HG03095 (cell line): ENCODE measurements around the gene PIK3C2G.
"Not testable (repeated sequence)": the region's sequence is repeated elsewhere in the genome, so short reads cannot be mapped to it uniquely, and the experiment has no call there.

Experiments
- ATAC-seq: cut with Tn5 transposase; IDR thresholded peaks from one replicate; pipeline ENCODE4 v1.9.1; 2021; ENCODE audit warnings: moderate library complexity; ENCODE audit not compliant: unreplicated experiment

PIK3C2G gene

GRCh38 chr12:18629916-18630315 is 368.6 kb downstream of the PIK3C2G start:
- ATAC-seq = no peak

- ATAC-seq = no peak
Measured at GRCh38 chr12:18631339-18631738, 370.0 kb downstream of the PIK3C2G start.

- no peak for ATAC-seq
Measured at GRCh38 chr12:18632848-18633247, 371.5 kb downstream of the PIK3C2G start.

- no peak for ATAC-seq
Measured at GRCh38 chr12:18634382-18634781, 373.1 kb downstream of the PIK3C2G start.

- ATAC-seq = no peak
Measured at GRCh38 chr12:18640321-18640955, 379.1 kb downstream of the PIK3C2G start.

- no peak for ATAC-seq
Measured at GRCh38 chr12:18643681-18644080, 382.4 kb downstream of the PIK3C2G start.

GRCh38 chr12:18644564-18644963 is 383.2 kb downstream of the PIK3C2G start:
- no peak for ATAC-seq

GRCh38 chr12:18646286-18646890 is 385.1 kb downstream of the PIK3C2G start:
- ATAC-seq = no peak

- no peak for ATAC-seq
Measured at GRCh38 chr12:18651525-18651924, 390.2 kb downstream of the PIK3C2G start.

GRCh38 chr12:18652596-18652995 is 391.3 kb downstream of the PIK3C2G start:
- ATAC-seq = no peak

GRCh38 chr12:18653465-18653864 is 392.1 kb downstream of the PIK3C2G start:
- ATAC-seq = no peak

GRCh38 chr12:18655351-18655750 is 394.0 kb downstream of the PIK3C2G start:
- no peak for ATAC-seq

- no peak for ATAC-seq
Measured at GRCh38 chr12:18658179-18658578, 396.9 kb downstream of the PIK3C2G start.

- no peak for ATAC-seq
Measured at GRCh38 chr12:18658829-18659228, 397.5 kb downstream of the PIK3C2G start.

- ATAC-seq = no peak
Measured at GRCh38 chr12:18676141-18676540, 414.8 kb downstream of the PIK3C2G start.

- no peak for ATAC-seq
Measured at GRCh38 chr12:18676996-18677588, 415.8 kb downstream of the PIK3C2G start.

- no peak for ATAC-seq
Measured at GRCh38 chr12:18681818-18682217, 420.5 kb downstream of the PIK3C2G start.

- no peak for ATAC-seq
Measured at GRCh38 chr12:18683327-18684013, 422.2 kb downstream of the PIK3C2G start.

- ATAC-seq = no peak
Measured at GRCh38 chr12:18684430-18684829, 423.1 kb downstream of the PIK3C2G start.

- ATAC-seq = no peak
Measured at GRCh38 chr12:18689771-18690170, 428.5 kb downstream of the PIK3C2G start.

- no peak for ATAC-seq
Measured at GRCh38 chr12:18690653-18691052, 429.3 kb downstream of the PIK3C2G start.

GRCh38 chr12:18693986-18694385 is 432.7 kb downstream of the PIK3C2G start:
- not testable (repeated sequence) for ATAC-seq
